NCI-H226 (cell line): Measurements from ENCODE around the gene MGMT.

ENCODE experiments used
- DNase-seq: peaks from one replicate; pipeline ENCODE4 v3.0.0-alpha.2; 2015

The MGMT gene

GRCh38 chr10:129815898-129816655, 349.0 kb downstream of the MGMT start:
- no peak for DNase-seq

- DNase-seq: no peak
Measured at GRCh38 chr10:129816656-129817045, 349.6 kb downstream of the MGMT start.
